RWPE2 (cell line): ENCODE data around the gene JPT2.

ENCODE experiments used
- ATAC-seq: fragments of 200-7000 bp; cut with Tn5 transposase; 3 replicates; pipeline ENCODE4 v1.9.1; 2021; ENCODE audit warnings: low read depth
- DNase-seq: peaks from one replicate; pipeline ENCODE4 v3.0.0-alpha.2; 2020; ENCODE audit warnings: low spot score
- H3K27ac ChIP-seq: fragments of 450-650 bp; 2 replicates; pipeline ENCODE4 v1.5.1; 2017; ENCODE audit warnings: mild to moderate bottlenecking; ENCODE audit not compliant: poor library complexity, severe bottlenecking
- H3K27me3 ChIP-seq: fragments of 250-450 bp; sonication (Bioruptor Pico); 2 replicates; pipeline ENCODE4 v1.5.1; 2021; ENCODE audit warnings: mild to moderate bottlenecking, moderate library complexity; ENCODE audit not compliant: insufficient read depth, poor library complexity, severe bottlenecking
- H3K36me3 ChIP-seq: fragments of 250-450 bp; sonication (Bioruptor Pico); 2 replicates; pipeline ENCODE4 v1.5.1; 2020; ENCODE audit warnings: low read depth, mild to moderate bottlenecking, moderate library complexity
- H3K4me1 ChIP-seq: fragments of 250-450 bp; sonication (Bioruptor Pico); 2 replicates; pipeline ENCODE4 v1.5.1; 2021; ENCODE audit warnings: mild to moderate bottlenecking, moderate library complexity; ENCODE audit not compliant: insufficient read depth, poor library complexity, severe bottlenecking
- H3K4me3 ChIP-seq: fragments of 250-450 bp; sonication (Bioruptor Pico); 2 replicates; pipeline ENCODE4 v1.5.1; 2021; ENCODE audit warnings: mild to moderate bottlenecking, moderate library complexity; ENCODE audit not compliant: severe bottlenecking
- H3K9me3 ChIP-seq: fragments of 250-450 bp; sonication (Bioruptor Pico); 2 replicates; pipeline ENCODE4 v1.5.1; 2021; ENCODE audit warnings: mild to moderate bottlenecking, moderate library complexity; ENCODE audit not compliant: severe bottlenecking
- TF ChIP-seq, protein P1 (sequence below): fragments of 450-650 bp; IDR thresholded peaks from one replicate; pipeline ENCODE4 v1.5.1; 2017; ENCODE audit warnings: mild to moderate bottlenecking, moderate library complexity; ENCODE audit not compliant: poor library complexity, severe bottlenecking

Gene JPT2, protein sequence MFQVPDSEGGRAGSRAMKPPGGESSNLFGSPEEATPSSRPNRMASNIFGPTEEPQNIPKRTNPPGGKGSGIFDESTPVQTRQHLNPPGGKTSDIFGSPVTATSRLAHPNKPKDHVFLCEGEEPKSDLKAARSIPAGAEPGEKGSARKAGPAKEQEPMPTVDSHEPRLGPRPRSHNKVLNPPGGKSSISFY

DNA sequence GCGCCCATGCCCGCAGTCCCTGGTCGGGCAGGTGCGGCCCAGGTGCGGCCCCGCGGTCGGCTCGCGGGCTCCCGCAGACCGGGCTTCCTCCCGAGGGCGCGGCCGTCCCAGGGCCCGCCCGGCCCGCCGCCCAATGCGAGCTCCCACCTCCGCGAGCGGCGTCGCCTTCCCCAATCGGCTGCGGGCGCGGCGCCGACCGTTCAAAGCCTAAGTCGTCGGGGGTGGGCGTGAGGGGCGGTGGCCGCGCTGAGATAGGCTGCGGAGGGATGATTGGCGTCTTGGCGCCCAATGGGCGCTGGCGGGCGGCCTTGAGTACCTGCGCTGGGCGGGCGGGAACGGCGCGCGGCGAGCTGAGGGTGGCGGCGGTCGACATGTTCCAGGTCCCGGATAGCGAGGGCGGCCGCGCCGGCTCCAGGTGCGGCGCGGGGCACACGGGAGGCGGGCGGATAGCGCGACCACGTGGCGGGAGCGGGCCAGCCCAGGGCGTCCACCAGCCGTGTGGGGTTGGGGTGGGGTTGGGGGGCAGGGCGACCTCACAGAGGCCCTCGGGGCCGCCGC lies at the start of gene JPT2:
Gene JPT2, plus strand, starts transcription at position 338 of the 558 bp plus-strand sequence. Its CDS starts 34 bp downstream, at position 372.
- Histone ChIP-seq H3K27me3 (no peaks in the 10 kb centered on the region), H3K27ac (peak within 1 kb of the TSS; percentile 99), H3K4me1 (peaks cover 25% of the 10 kb centered on the region), H3K4me3 (peak within 1 kb of the TSS; percentile 61), H3K9me3 (no peaks in the 10 kb centered on the region), H3K36me3 (peaks cover 62% of the 10 kb centered on the region)
- TF ChIP-seq, protein P1, sequence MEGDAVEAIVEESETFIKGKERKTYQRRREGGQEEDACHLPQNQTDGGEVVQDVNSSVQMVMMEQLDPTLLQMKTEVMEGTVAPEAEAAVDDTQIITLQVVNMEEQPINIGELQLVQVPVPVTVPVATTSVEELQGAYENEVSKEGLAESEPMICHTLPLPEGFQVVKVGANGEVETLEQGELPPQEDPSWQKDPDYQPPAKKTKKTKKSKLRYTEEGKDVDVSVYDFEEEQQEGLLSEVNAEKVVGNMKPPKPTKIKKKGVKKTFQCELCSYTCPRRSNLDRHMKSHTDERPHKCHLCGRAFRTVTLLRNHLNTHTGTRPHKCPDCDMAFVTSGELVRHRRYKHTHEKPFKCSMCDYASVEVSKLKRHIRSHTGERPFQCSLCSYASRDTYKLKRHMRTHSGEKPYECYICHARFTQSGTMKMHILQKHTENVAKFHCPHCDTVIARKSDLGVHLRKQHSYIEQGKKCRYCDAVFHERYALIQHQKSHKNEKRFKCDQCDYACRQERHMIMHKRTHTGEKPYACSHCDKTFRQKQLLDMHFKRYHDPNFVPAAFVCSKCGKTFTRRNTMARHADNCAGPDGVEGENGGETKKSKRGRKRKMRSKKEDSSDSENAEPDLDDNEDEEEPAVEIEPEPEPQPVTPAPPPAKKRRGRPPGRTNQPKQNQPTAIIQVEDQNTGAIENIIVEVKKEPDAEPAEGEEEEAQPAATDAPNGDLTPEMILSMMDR, result no peak
- DNase-seq (peak; percentile 98), ATAC-seq (peak; percentile 93)

DNA sequence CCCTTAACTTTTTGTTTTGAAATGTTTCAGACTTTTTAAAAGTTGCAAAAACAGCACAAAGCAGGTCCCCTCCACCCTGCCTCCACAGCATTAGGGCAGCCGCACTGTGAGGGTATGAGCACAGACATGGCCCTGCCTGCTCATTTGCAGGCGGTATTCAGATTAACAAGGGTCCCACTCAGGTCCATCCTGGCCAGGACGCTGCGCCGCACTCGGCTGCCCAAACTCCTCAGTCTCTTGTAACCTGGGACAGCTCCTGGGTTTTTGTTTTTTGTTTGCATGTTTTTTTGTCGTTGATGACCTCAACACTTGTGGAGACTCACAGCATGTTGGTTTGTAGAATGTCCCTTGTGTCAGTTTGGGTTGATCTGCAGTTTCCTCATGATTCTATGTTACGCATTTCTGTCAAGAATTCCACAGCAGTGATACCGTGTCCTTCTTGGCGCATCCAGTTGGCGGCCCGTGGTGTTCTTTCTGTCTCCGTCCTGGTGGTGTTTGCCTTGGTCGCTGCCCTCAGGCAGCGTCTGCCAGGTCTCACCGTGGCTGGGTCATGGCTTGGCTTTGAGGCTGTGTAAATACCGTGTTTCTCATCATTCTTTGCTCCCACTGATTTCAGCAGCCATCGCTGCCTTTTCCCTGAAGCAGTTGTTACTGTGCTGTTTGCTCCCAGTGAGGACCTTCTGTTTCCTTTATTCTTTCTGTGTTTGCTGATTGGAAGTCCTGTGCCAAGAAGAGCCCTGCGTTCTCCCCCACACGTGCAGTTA lies 47.4 kb upstream of the JPT2 start:
- Histone ChIP-seq H3K36me3 (peaks cover 69% of the 10 kb centered on the region), H3K9me3 (no peaks in the 10 kb centered on the region), H3K4me1 (no peaks in the 10 kb centered on the region), H3K4me3 (no peak overlapping the region), H3K27ac (no peak overlapping the region), H3K27me3 (no peaks in the 10 kb centered on the region)
- TF ChIP-seq, protein P1, result no peak
- DNase-seq (no peak), ATAC-seq (no peak)

DNA sequence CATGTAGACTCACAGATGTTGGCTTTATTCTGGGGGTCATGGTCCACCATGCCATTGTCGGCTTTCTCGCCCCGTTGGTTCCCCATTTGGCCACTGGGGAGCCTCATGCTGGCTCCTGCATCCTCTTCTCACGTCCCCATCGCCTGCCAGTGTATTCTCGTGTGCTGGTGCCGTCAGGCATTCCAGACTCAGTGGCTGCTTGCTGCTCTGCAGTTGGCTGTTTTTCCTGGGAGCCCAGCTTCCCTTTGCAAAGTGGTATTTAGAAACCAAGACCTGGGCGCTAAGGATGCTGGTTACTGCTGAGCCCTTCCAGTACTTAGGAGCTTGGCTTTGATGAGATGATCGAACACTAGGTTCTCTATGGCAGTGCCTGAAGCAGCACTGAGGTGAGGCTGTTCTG lies 46.8 kb upstream of the JPT2 start:
- Histone ChIP-seq H3K27me3 (no peaks in the 10 kb centered on the region), H3K36me3 (peaks cover 73% of the 10 kb centered on the region), H3K9me3 (no peaks in the 10 kb centered on the region), H3K4me3 (no peak overlapping the region), H3K4me1 (no peaks in the 10 kb centered on the region), H3K27ac (no peak overlapping the region)
- TF ChIP-seq, protein P1, result no peak
- DNase-seq, result no peak
- ATAC-seq, result no peak

DNA sequence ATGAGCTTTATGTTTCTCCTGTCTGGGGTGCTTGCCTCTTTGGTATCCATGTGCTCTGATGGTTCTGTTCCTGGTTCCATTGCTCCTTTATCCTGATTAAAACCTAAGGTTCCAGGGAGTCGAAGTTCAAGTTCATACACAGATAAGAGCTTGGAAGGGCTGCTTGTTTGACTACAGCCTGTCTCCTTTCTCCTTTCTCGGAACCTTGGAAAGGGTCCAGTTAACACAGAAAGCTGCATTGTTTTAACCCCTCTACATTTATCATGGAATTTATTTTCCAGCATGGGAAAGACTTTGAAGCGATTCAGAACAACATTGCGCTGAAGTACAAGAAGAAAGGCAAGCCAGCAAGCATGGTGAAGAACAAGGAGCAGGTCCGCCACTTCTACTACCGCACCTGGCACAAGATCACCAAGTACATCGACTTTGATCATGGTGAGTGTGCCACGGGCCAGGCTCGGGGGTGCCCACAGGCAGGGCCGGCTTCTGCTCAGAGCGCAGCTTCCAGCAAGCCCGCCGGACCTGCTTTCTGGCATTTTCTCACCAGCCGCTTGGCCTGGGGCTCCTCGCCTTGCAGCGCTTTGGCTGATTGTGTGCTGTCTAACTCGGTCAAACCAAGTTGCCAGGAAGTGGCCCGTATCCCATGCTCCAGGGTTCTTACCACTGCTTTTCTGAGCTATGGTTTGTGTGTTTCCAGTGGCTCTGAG lies 46.0 kb upstream of the JPT2 start:
- DNase-seq (no peak), ATAC-seq (no peak)
- H3K36me3 ChIP-seq, result peaks cover 66% of the 10 kb centered on the region
- H3K4me3 ChIP-seq, result no peak overlapping the region
- H3K9me3 ChIP-seq, result no peaks in the 10 kb centered on the region
- H3K27me3 ChIP-seq, result no peaks in the 10 kb centered on the region
- H3K27ac ChIP-seq, result no peak overlapping the region
- H3K4me1 ChIP-seq, result no peaks in the 10 kb centered on the region
- TF ChIP-seq, protein P1, result no peak
